ENCODE measurements around the gene CNTNAP1. TPM values are rescaled to one million over a fixed set of nuclear protein-coding genes. Genes with fewer than 3 reads are reported as not detected.

Gene CNTNAP1
- total RNA-seq, 1 experiment from 2014 or later: 7.7 TPM

DNA sequence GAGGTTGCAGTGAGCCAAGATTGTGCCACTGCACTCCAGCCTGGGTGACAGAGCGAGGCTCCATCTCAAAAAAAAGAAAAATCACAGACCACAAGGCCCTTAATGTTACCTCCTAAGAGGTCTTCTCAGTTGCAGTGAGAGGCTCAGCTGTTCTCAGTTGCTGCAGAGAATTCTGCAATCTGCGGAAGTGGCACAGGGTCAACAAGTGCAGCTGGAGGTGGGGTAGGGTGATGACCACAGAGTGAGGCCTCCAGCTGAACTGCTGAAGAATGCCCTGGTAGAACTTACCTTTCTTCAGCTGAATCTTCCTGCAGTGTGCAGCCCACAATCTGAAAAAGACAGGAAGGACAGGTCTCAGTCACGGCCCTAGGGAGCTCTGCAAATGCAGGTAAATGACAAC, 26.3 kb downstream of the CNTNAP1 start:
- no peak overlapping the region for H2AK5ac ChIP-seq (ENCODE audit: insufficient read length, low read length)
- TF ChIP-seq, protein P1, sequence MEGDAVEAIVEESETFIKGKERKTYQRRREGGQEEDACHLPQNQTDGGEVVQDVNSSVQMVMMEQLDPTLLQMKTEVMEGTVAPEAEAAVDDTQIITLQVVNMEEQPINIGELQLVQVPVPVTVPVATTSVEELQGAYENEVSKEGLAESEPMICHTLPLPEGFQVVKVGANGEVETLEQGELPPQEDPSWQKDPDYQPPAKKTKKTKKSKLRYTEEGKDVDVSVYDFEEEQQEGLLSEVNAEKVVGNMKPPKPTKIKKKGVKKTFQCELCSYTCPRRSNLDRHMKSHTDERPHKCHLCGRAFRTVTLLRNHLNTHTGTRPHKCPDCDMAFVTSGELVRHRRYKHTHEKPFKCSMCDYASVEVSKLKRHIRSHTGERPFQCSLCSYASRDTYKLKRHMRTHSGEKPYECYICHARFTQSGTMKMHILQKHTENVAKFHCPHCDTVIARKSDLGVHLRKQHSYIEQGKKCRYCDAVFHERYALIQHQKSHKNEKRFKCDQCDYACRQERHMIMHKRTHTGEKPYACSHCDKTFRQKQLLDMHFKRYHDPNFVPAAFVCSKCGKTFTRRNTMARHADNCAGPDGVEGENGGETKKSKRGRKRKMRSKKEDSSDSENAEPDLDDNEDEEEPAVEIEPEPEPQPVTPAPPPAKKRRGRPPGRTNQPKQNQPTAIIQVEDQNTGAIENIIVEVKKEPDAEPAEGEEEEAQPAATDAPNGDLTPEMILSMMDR (conservative IDR thresholded peaks at IDR 0.05): no peak

More for the DNA sequence above, 26.3 kb downstream of the CNTNAP1 start:
- H3K9me3 ChIP-seq (ENCODE audit: control insufficient read depth, low read depth, low read length): no peaks in the 10 kb centered on the region
- no peaks in the 10 kb centered on the region for H3K27me3 Mint-ChIP-seq (ENCODE audit: low read depth)
- no peak overlapping the region for H2BK120ac ChIP-seq (ENCODE audit: low read depth, low read length, poor library complexity, severe bottlenecking)
- H3K27me3 ChIP-seq (ENCODE audit: insufficient read depth, low read length): no peaks in the 10 kb centered on the region
- no peak overlapping the region for H3K4me3 Mint-ChIP-seq
- H3K9ac ChIP-seq (ENCODE audit: extremely low read depth, insufficient read length, low read length): no peak overlapping the region
- no peaks in the 10 kb centered on the region for H3K79me1 ChIP-seq (ENCODE audit: insufficient read depth, low read depth, low read length, poor library complexity, severe bottlenecking)
- no peak overlapping the region for H2BK5ac ChIP-seq (ENCODE audit: insufficient read length, low read length)
- no peak overlapping the region for H3K4me2 ChIP-seq (ENCODE audit: insufficient read depth, insufficient read length, low read length)
- H2BK15ac ChIP-seq (ENCODE audit: low read depth, low read length): no peak overlapping the region
- no peak overlapping the region for H4K8ac ChIP-seq (replicated peaks; ENCODE audit: insufficient read length, low read depth, low read length)
- H3K23ac ChIP-seq (ENCODE audit: insufficient read length, low read depth, low read length): no peak overlapping the region
- no peak overlapping the region for H3K27ac ChIP-seq (ENCODE audit: insufficient read length, low read depth, low read length)
- no peaks in the 10 kb centered on the region for H3K23me2 ChIP-seq (ENCODE audit: insufficient read length, low read depth, low read length, poor library complexity, severe bottlenecking)
- no peak overlapping the region for H2BK12ac ChIP-seq (ENCODE audit: insufficient read length, low read depth, low read length)
- no peak overlapping the region for H4K91ac ChIP-seq (ENCODE audit: insufficient read length, low read depth, low read length)
- H3T11ph ChIP-seq (ENCODE audit: low read length): no peak overlapping the region
- no peaks in the 10 kb centered on the region for H3K4me1 Mint-ChIP-seq
- no peak overlapping the region for H3K27ac Mint-ChIP-seq
- DNase-seq: no peak
- H3K9me3 Mint-ChIP-seq: no peaks in the 10 kb centered on the region
- no peak overlapping the region for H3K14ac ChIP-seq (ENCODE audit: insufficient read depth, low read length)
- H3K4me1 ChIP-seq (ENCODE audit: insufficient read depth, low read length): no peaks in the 10 kb centered on the region
- no peak overlapping the region for H3K56ac ChIP-seq (ENCODE audit: insufficient read length, low read depth, low read length)
- WGBS (ENCODE audit: extremely low coverage, insufficient read length, low lambda C conversion rate): no CpG with 5 or more reads among the region's 3 CpGs
- H3K18ac ChIP-seq (ENCODE audit: insufficient read length, low read depth, low read length): no peak overlapping the region
- no peak overlapping the region for H4K5ac ChIP-seq (ENCODE audit: insufficient read length, low read depth, low read length)
- H3K36me3 Mint-ChIP-seq (ENCODE audit: insufficient read depth in 1 of 3, low read depth in 3 of 3): peaks cover 15 to 84% (median 72%) of the 10 kb centered on the region in 3 experiments; a peak in 6 of 7 replicates
- no peaks in the 10 kb centered on the region for H3K79me2 ChIP-seq (ENCODE audit: insufficient read depth, low read length)
- no peak overlapping the region for H2BK20ac ChIP-seq (ENCODE audit: low read depth, low read length, poor library complexity, severe bottlenecking)
- no peak overlapping the region for H2AFZ ChIP-seq (ENCODE audit: low read length)
- H4K20me1 ChIP-seq (ENCODE audit: control insufficient read depth, insufficient read depth, insufficient read length): no peaks in the 10 kb centered on the region
- no peak overlapping the region for H3K4ac ChIP-seq (ENCODE audit: low read depth, low read length)

Data from H9 (cell line).